ENCODE data around the gene COL6A2.
"Not testable (repeated sequence)": the region's sequence is repeated elsewhere in the genome, so short reads cannot be mapped to it uniquely, and the experiment has no call there.

COL6A2 gene

DNA sequence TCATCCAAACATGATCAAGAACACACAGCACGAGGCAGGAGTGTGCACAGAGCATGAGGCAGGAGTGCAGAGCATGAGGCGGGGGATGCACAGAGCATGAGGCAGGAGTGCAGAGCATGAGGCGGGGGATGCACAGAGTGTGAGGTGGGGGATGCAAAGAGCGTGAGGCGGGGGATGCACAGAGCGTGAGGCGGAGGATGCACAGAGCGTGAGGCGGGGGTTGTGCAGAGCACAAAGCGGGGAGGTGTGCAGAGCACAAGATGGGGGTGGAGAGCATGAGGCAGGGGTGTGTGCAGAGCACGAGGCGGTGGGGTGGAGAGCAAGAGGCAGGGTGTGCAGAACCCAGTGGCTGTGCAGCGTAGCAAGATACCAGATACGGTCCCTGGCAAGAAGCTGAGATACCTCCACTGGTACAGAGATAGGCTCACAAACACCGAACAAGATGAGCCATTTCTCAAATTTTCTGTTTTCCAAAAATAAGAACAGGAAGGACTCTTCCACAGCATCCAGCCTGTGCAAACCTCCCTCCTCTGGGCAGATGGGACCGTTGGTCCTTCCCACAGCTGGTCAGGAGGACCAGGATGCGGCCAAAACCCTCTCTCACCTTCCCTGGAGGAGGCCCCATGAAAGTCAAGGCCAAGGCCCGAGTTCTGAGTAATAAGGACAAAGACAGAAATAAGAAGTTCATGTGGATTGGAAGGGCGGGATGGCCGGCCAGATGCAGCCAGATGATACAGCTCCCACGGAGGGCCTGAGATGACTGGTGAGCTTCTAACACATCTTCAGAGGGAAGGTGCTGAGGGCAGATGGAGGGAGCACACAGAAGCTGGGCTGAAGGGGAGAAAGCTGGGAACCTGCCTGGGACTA lies 74.3 kb downstream of the COL6A2 start:
- no peak for DNase-seq (ENCODE audit: low read depth in 2 of 2)

DNA sequence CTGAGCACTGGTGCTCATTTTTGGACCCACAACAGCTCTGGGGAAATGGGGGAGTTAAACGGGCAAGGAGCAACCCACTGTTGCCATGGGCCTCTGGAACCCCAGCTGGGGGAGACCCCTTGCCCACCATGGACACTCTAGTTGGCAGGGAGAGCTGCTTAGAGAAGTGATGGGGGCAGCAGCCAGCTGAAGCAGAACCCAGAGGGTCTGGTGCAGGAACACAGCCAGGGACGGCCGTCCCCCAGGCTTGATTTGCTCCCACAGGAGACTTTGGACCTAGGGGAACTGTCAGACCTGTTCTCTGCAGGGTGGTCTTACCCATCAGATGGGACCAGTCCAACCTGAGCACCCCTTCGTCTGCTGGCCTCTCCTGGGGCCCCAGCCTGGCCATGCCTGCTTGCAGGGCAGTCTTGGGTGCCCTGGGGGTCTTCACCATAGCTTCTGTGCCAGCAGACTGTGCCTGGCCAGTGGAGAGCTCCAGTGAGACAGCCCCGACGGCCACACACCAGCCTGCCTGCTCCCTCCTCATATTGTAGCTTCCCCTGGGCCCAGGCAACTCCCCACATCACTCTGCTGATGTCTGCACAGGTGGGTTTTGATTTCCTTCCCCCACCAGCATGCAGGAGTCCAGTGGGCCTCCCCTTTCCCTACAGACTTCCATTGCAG lies 75.1 kb downstream of the COL6A2 start:
- no peak for DNase-seq (ENCODE audit: low read depth in 2 of 2)

DNA sequence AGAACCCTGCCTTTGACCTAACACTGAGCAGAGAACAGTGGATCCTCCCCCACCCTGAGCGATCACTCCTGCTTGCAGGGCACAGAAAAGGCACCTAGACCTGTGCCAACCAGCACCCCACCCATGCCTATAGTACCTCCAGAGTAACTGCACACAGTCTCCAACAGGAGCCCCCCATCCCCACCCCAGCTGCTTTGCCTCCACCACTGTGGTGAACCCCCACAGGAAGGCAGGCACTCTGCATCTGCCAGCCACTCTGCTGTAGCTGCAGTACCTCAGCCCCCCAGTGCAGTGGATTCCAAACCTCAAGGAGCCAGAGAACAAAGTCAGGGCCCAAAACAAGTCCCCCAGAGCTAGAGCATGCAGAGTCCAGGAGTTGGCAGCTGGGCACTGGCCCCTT lies 75.7 kb downstream of the COL6A2 start:
- no peak for DNase-seq (ENCODE audit: low read depth in 2 of 2)

DNA sequence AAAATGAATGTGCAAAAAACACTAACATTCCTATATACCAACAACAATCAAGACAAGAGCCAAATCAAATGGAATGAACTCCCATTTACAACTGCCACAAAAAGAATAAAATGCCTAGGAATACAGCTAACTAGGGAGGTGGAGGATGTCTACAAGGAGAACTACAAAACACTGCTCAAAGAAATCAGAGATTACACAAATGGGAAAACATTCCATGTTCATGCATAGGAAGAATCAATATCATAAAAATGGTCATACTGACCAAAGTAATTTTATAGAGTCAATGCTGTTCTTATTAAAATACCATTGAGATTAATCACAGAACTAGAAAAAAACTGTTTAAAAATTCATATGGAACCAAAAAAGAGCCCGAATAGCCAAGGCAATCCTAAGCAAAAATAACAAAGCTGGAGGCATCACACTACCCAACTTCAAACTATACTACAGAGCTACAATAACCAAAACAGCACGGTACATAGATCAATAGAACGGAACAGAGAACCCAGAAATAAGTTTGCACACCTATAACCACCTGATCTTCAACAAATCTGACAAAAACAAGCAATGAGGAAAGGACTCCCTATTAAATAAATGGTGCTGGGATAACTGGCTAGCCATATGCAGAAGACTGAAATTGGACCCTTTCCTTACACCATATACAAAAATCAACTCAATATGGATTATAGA lies 78.7 kb downstream of the COL6A2 start:
- DNase-seq (ENCODE audit: low read depth in 2 of 2): not testable (repeated sequence)

DNA sequence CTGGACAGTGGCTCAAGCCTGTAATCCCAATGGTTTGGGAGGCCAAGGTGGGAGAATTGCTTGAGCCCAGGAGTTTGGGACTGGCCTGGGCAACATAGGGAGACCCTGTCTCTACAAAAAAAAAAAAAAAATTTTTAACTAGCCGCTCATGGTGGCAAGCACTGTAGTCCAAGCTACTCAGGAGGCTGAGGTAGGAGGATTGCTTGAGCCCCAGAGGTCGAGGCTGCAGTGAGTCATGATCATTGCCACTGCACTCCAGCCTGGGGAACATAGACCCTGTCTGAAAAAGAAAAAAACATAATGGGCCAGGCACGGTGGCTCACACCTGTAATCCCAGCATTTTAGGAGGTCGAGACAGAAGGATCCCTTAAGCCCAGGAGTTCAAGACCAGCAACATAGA lies 81.0 kb downstream of the COL6A2 start:
- DNase-seq (ENCODE audit: low read depth in 2 of 2): no peak

Data from fibroblast of skin of left biceps (primary cell).